Renal cortex interstitium (tissue), 11 donors: ENCODE data around the gene SNPH. TPM values are rescaled to one million over a fixed set of nuclear protein-coding genes. Genes with fewer than 3 reads are reported as not detected.
"Not testable (repeated sequence)": the region's sequence is repeated elsewhere in the genome, so short reads cannot be mapped to it uniquely, and the experiment has no call there.

Source experiments
- DNase-seq, 11 donors: peaks; one replicate each; pipeline ENCODE4 v3.0.0-alpha.2; 2013; ENCODE audit warnings: low read depth in 9 of 11, low spot score in 4 of 11; ENCODE audit errors: extremely low read depth in 1 of 11
- polyA plus RNA-seq, 3 donors: library from polyadenylated mRNA; unstranded; fragments of 120-200 nt; gene quantifications; one replicate each; pipeline ENCODE4 v1.2.1, GENCODE V29; 2013; ENCODE audit not compliant: insufficient read length in 3 of 3

The SNPH gene
- polyA plus RNA-seq, 3 donors = 2.1 to 3.6 (median 3.1) TPM

- DNase-seq = no peak
These were observed 64.2 kb downstream of the SNPH start for GRCh38 chr20:1330075-1330830.

DNA sequence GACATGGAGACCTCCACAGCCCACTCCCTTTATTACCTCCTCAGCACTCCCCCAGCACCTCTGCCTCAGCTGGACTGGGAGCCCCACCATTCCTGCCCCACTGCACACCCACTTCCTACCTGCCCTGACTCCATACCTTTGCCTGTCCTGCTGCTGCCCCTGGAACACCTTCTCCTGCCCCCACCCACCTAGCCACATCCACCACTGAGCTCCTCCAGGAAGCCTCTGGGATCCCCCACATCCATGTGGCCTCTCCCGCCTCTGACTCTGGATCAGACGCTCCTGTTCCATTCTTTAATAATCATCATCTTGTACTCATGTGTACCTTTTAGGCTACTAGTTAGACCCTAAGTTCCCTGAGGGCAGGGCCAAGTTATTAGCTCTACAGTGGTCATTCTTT, 65.0 kb downstream of the SNPH start:
- DNase-seq = no peak

- DNase-seq = no peak
These were observed 65.8 kb downstream of the SNPH start for GRCh38 chr20:1331801-1332453.

- no peak for DNase-seq
These were observed 66.7 kb downstream of the SNPH start for GRCh38 chr20:1332749-1333300.

DNA sequence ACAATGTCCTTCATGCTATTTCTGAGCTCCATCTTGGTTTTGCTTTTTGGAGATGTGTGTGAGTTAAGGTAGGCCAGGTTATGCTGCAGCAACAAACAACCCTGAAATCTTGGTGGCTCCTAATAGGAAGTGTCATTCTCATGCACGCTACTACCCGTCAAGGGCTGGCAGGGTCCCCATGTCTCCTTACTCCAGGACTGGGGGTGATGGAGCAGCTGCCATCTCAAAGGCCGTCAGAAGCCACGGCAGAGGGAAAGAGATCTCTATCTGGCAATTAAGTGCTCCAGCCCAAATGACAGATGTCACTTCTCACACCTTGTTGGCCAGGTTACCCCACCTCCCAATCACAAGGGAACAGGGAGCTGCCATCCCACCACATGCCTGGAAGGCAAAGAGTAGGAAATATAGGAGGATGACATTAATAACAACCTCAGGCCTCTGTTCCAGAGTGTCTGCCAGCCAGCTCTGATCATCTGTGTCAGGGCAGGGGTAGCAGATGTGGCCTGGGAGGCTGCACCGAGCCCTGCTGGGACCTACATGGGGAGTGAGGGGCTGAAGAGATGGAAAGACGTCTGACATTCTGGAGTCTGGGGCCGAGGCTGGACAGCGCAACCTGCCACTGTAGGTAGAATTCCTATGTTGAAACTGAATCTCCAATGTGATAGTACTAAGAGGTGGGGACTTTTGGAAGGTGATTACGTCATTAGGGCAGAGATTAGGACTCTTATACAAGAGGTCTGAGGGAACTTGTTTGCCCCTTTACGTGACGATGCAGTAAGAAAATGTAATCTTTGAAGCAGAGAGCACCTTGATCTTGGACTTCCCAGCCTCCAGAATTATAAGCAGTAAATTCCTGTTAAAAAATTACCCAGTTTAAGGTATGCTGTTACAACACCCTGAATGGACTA, 67.6 kb downstream of the SNPH start:
- no peak for DNase-seq

- no peak for DNase-seq
These were observed 68.3 kb downstream of the SNPH start for GRCh38 chr20:1334370-1334731.

GRCh38 chr20:1334761-1335160, 68.7 kb downstream of the SNPH start:
- no peak for DNase-seq

DNA sequence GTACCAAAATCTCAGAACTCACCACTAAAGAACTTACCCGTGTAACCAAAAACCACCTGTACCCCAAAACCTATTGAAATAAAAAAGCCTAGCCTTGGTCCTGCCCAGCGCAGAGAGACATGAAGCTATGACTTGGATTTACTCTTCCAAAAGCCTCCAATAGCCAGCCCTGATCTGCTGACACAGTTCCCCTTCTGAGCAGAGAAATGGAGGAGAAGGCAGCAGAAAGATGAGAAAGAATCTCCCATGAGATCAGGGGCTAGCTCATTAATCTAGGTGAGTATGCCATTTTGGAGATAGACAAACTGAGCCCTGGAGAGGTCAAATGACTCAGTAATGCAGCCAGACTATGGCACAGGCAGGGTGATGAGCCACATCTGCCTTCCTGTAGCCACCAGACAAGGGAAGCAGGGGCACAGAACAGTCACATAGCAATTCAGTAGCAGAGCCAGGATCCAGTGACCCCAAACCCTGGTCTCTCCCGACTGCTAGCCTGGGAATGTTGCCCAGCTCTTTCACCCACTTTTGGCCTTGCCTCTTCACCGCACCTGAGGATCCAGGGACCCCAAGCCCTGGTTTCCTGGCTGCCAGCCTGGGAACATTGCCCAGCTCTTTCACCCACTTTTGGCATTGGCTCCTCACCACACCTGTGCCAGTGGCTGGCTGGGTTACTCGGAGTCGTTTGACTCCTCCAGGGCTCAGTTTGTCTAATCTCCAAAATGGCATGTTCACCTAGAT, 70.0 kb downstream of the SNPH start:
- no peak for DNase-seq

DNA sequence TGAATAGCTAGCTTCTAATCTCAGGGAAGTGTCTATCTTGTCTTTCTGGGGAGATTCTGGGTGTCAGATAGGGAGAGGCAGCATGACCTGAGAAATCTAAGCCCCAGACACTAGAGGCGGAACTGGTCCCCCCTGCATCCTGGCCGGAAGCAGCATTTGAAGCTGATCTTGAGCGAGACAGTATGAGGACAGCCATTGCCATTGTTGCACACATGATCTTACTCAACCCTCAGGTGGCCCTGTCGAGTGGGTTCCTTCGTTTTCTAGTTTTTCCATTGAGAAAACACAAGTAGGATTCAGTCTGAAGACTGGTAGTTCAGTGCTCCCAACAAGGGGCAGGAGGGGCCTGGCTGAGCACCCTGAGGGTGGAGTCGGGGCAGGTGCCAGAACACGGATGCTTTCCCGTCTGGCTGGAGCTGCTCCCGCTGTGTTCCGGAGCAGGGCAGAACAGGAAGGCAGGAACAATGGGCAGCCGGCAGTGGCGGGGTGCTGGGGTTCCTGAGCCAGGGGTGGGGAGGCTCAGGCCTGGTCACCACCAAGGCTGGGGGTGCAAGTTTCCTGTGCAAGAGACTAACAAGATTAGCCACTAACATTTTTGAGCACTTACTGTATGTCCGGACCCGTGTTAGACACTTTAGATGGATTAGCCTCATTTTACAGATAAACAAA, 70.7 kb downstream of the SNPH start:
- DNase-seq = no peak

DNA sequence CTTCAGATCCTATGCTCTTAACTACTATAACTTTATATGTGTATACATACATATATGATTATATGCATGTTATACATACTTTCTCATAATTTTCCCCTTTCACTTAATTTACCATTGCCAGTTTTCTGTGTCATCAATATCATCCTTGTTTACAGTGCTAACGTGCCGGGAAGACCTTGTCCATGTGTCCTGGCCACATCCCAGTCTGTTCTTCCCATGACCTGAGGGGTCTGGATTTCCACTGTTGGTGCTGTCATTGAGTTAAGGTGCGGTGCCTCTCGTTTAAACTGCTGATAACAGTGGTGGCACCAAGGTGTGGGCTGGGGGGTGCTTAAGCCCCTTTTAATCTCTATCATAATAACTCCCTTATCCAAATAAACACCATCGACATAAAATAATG, 71.3 kb downstream of the SNPH start:
- DNase-seq = no peak

DNA sequence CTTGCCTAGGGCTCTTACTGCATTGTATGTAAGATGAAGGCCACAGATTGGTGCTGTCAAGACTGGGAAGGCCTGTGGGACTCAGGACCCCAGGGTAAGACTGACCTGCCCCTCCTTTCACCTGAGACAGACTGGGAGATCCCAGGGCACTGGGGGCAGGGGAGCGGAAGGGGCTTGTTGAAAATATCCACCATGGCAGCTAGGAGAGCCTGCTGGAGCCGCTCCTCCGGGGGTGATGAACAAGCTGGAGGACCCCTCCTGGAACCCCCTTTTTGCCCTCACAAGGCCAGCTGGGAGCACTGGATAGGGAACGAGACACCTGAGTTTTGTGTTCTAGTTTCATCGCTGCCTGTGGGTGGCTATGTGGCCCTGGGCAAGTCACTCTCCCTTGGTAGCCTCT, 72.0 kb downstream of the SNPH start:
- no peak for DNase-seq

GRCh38 chr20:1338801-1339200, 72.7 kb downstream of the SNPH start:
- no peak for DNase-seq

- DNase-seq = no peak
These were observed 75.6 kb downstream of the SNPH start for GRCh38 chr20:1341561-1342265.

GRCh38 chr20:1343446-1344124, 77.5 kb downstream of the SNPH start:
- not testable (repeated sequence) for DNase-seq

- DNase-seq = no peak
These were observed 79.1 kb downstream of the SNPH start for GRCh38 chr20:1345030-1345755.

GRCh38 chr20:1345756-1346093, 79.6 kb downstream of the SNPH start:
- no peak for DNase-seq
